ENCODE data around the gene LCLAT1. TPM values are rescaled to one million over a fixed set of nuclear protein-coding genes. Genes with fewer than 3 reads are reported as not detected.

The LCLAT1 gene
- total RNA-seq, 1 experiment from 2014 or later = 21.7 TPM

DNA sequence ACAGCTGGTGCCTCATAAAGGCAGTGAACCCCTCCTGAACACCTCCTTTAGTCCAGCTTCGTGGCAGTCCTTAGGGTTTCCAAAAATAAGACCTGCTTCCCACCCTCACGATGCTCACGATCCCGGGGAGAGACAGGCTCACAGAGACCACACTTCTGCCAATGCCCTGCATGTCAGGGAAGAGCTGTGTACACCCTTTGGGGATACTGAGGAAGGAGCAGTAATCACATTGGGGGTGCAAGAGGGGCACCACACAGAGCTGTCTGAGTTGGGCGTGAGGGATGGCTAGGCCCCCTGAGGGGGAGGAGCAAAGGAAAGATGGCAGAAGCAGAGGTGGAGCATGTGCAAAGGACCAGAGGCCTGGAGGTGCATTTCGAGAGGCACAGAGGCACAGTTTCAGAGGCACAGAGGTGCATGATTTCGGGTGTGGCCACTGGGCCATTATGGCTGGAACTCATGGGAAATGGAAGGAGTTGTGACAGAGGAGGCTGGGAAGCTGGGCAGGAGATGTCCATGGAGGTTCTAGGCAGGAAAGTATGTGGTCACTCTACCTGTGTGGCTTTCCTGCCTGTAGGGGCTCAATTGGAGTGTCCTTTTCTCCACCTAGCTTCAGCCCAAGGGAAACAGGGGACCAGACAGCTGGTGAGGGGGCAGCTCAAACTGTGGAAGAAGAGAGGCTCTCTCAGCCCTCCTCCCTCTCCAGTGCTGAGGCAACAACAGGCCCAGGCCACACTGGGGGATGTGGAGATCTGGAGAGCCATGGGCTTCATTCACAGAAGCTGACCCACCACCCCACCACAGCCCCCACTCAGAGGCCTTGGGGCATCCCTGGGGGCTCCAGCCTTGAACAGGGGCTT lies 244.3 kb downstream of the LCLAT1 start:
- Histone ChIP-seq H3K79me2 (ENCODE audit: low read length) (no peaks in the 10 kb centered on the region), H4K20me1 (ENCODE audit: insufficient read depth, low read depth, low read length) (no peaks in the 10 kb centered on the region), H2AFZ (ENCODE audit: low read length) (no peak overlapping the region), H3K4me3 (ENCODE audit: low read length) (no peak overlapping the region), H3K9ac (ENCODE audit: low read length) (no peak overlapping the region), H3K9me2 (replicated peaks; ENCODE audit: insufficient read depth, low read length) (no peaks in the 10 kb centered on the region), H3K4me2 (ENCODE audit: low read depth, low read length, poor library complexity, severe bottlenecking) (no peak overlapping the region), H3K4me1 (ENCODE audit: low read length) (no peaks in the 10 kb centered on the region), H3K27me3 (ENCODE audit: low read length) (no peaks in the 10 kb centered on the region), H3K9me3 (ENCODE audit: low read length) (no peaks in the 10 kb centered on the region), H3K36me3 (ENCODE audit: insufficient read depth, low read length) (no peaks in the 10 kb centered on the region), H3K27ac (ENCODE audit: low read length) (no peak overlapping the region)
- DNase-seq = no peak

DNA sequence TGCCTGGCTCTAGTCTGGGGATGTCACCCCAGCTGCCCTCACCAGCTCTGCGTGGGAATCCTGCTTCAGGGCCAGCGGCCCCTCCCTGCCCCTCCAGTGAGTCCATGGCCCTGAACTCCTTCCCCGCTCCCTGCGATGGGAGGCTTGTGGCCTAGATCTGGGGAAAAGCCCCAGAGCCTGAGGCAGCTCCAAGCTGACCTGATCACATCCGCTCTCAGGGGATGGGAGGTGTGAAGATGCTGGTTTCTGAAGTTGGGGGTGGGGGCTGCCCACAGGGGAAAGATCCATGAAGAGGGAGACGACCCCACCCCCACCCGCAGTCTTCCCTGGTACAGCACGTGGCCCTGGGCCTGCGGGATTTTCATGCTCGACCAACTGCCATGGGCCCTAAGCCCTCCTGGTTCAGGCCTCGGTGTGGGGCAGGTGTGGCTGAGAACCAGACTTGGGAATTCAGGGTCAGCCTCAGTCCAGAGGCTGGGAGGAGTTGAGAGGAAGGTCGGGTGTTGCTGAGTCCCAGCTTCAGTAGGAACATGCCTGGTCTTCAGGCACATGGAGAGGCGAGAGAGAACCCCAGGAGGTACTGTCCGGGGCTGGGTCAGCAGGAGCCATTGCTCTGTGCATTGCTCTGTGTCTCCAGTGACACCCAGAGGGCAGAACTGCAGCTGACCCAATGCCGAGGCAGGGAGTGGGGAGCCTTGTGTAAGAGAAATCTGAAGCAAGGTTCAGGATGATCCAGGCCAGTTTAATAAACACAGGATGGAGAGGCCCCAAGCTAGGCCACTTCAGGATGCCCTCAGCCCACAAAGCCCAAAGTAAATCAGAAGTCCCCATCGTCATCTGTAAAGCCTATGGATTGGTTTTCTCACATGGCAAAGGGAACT lies 245.1 kb downstream of the LCLAT1 start:
- Histone ChIP-seq H3K9me2 (replicated peaks; ENCODE audit: insufficient read depth, low read length) (no peaks in the 10 kb centered on the region), H4K20me1 (ENCODE audit: insufficient read depth, low read depth, low read length) (no peaks in the 10 kb centered on the region), H3K4me1 (ENCODE audit: low read length) (no peaks in the 10 kb centered on the region), H3K4me3 (ENCODE audit: low read length) (no peak overlapping the region), H3K36me3 (ENCODE audit: insufficient read depth, low read length) (no peaks in the 10 kb centered on the region), H3K27ac (ENCODE audit: low read length) (no peak overlapping the region), H3K79me2 (ENCODE audit: low read length) (no peaks in the 10 kb centered on the region), H3K9ac (ENCODE audit: low read length) (no peak overlapping the region), H3K9me3 (ENCODE audit: low read length) (no peaks in the 10 kb centered on the region), H3K27me3 (ENCODE audit: low read length) (no peaks in the 10 kb centered on the region), H2AFZ (ENCODE audit: low read length) (no peak overlapping the region), H3K4me2 (ENCODE audit: low read depth, low read length, poor library complexity, severe bottlenecking) (no peak overlapping the region)
- DNase-seq = no peak

DNA sequence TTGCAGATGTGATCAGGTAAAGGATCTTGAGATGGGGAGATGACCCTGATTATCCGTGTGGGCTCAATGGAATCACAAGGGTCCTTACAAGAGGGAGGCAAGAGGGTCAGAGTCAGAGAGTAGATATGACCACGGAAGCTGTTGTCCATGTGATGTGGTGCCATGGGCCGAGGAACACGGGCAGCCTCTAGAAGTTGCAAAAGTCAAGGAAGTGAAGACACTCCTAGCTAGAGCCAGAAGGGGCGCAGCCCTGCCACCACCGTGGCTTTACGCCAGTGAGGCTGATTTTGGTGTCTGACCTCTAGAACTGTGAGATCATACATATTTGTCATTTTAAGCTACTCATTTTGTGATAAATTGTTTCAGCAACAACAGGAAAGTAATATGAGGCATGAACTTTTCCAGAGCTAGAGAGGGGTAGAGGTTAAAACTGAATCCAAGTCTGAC lies 245.8 kb downstream of the LCLAT1 start:
- no peak overlapping the region for H3K4me3 ChIP-seq (ENCODE audit: low read length)
- no peak overlapping the region for H3K9ac ChIP-seq (ENCODE audit: low read length)
- no peaks in the 10 kb centered on the region for H3K9me3 ChIP-seq (ENCODE audit: low read length)
- no peaks in the 10 kb centered on the region for H3K4me1 ChIP-seq (ENCODE audit: low read length)
- H3K27ac ChIP-seq (ENCODE audit: low read length) = no peak overlapping the region
- no peaks in the 10 kb centered on the region for H4K20me1 ChIP-seq (ENCODE audit: insufficient read depth, low read depth, low read length)
- no peaks in the 10 kb centered on the region for H3K9me2 ChIP-seq (replicated peaks; ENCODE audit: insufficient read depth, low read length)
- H2AFZ ChIP-seq (ENCODE audit: low read length) = no peak overlapping the region
- no peak for DNase-seq
- no peaks in the 10 kb centered on the region for H3K27me3 ChIP-seq (ENCODE audit: low read length)
- no peaks in the 10 kb centered on the region for H3K79me2 ChIP-seq (ENCODE audit: low read length)
- H3K4me2 ChIP-seq (ENCODE audit: low read depth, low read length, poor library complexity, severe bottlenecking) = no peak overlapping the region
- H3K36me3 ChIP-seq (ENCODE audit: insufficient read depth, low read length) = no peaks in the 10 kb centered on the region

Small RNA genes lying within 50 kb of the gene (small RNA-seq; reads per million reads assigned to genes)
- gene AC073255.1 = not detected

Other genes starting within 250 kb of the LCLAT1 start
- gene LBH, start 215.7 kb upstream of the LCLAT1 start, total RNA-seq (2014; rRNA removed; shearing (Covaris generic); ENCODE audit: low replicate concordance) = 7.1 and 17.5 TPM in 2 replicates

All from Karpas-422 (cell line).